H9 (cell line): ENCODE results near the gene SCTR. TPM values are rescaled to one million over a fixed set of nuclear protein-coding genes. Genes with fewer than 3 reads are reported as not detected.

ENCODE experiments used
- DNase-seq: peaks from one replicate; pipeline ENCODE4 v3.0.0-alpha.2; 2017
- H2AFZ ChIP-seq: one replicate; pipeline ENCODE4 v1.6.1; 2013; ENCODE audit warnings: mild to moderate bottlenecking, low read length, control low read depth, moderate library complexity
- H2AK5ac ChIP-seq: 2 replicates; pipeline ENCODE4 v1.6.1; 2013; ENCODE audit warnings: low read length, control low read depth, mixed read lengths; ENCODE audit not compliant: insufficient read length
- H2BK120ac ChIP-seq: one replicate; pipeline ENCODE4 v1.6.1; 2013; ENCODE audit warnings: low read depth, mild to moderate bottlenecking, low read length, control low read depth, inconsistent platforms; ENCODE audit not compliant: poor library complexity, severe bottlenecking
- H2BK12ac ChIP-seq: 2 replicates; pipeline ENCODE4 v1.6.1; 2013; ENCODE audit warnings: low read length, control low read depth, mixed read lengths, low read depth; ENCODE audit not compliant: insufficient read length
- H2BK15ac ChIP-seq: 2 replicates; pipeline ENCODE4 v1.6.1; 2013; ENCODE audit warnings: low read depth, low read length, control low read depth
- H2BK20ac ChIP-seq: one replicate; pipeline ENCODE4 v1.6.1; 2013; ENCODE audit warnings: low read depth, mild to moderate bottlenecking, low read length, control low read depth, inconsistent platforms; ENCODE audit not compliant: poor library complexity, severe bottlenecking
- H2BK5ac ChIP-seq: 2 replicates; pipeline ENCODE4 v1.6.1; 2013; ENCODE audit warnings: low read length, control low read depth, mixed read lengths; ENCODE audit not compliant: insufficient read length
- H3K14ac ChIP-seq: 2 replicates; pipeline ENCODE4 v1.6.1; 2013; ENCODE audit warnings: low read length, control low read depth; ENCODE audit not compliant: insufficient read depth
- H3K18ac ChIP-seq: 2 replicates; pipeline ENCODE4 v1.6.1; 2013; ENCODE audit warnings: low read depth, mild to moderate bottlenecking, mixed read lengths, low read length, control low read depth; ENCODE audit not compliant: insufficient read length
- H3K23ac ChIP-seq: 2 replicates; pipeline ENCODE4 v1.6.1; 2013; ENCODE audit warnings: low read length, control low read depth, mixed read lengths, low read depth; ENCODE audit not compliant: insufficient read length
- H3K23me2 ChIP-seq: 2 replicates; pipeline ENCODE4 v1.6.1; 2013; ENCODE audit warnings: low read depth, mild to moderate bottlenecking, mixed read lengths, low read length, control low read depth; ENCODE audit not compliant: insufficient read length, poor library complexity, severe bottlenecking
- H3K27ac ChIP-seq: 2 replicates; pipeline ENCODE4 v1.5.1; 2013; ENCODE audit warnings: low read length, control low read depth, mixed read lengths, low read depth; ENCODE audit not compliant: insufficient read length
- H3K27me3 ChIP-seq: 2 replicates; pipeline ENCODE4 v1.6.1; 2013; ENCODE audit warnings: low read length, control low read depth, inconsistent platforms; ENCODE audit not compliant: insufficient read depth
- H3K4ac ChIP-seq: 2 replicates; pipeline ENCODE4 v1.6.1; 2013; ENCODE audit warnings: low read depth, mild to moderate bottlenecking, control low read depth, inconsistent platforms, low read length, moderate library complexity
- H3K4me1 ChIP-seq: 2 replicates; pipeline ENCODE4 v1.6.1; 2013; ENCODE audit warnings: low read length, control low read depth, inconsistent platforms; ENCODE audit not compliant: insufficient read depth
- H3K4me2 ChIP-seq: 2 replicates; pipeline ENCODE4 v1.6.1; 2013; ENCODE audit warnings: low read length, control low read depth, mixed read lengths; ENCODE audit not compliant: insufficient read length, insufficient read depth
- H3K56ac ChIP-seq: 2 replicates; pipeline ENCODE4 v1.6.1; 2013; ENCODE audit warnings: low read depth, mild to moderate bottlenecking, mixed read lengths, low read length, control low read depth; ENCODE audit not compliant: insufficient read length
- H3K79me1 ChIP-seq: 2 replicates; pipeline ENCODE4 v1.6.1; 2013; ENCODE audit warnings: low read depth, mild to moderate bottlenecking, moderate library complexity, low read length, control low read depth, inconsistent platforms; ENCODE audit not compliant: insufficient read depth, poor library complexity, severe bottlenecking
- H3K79me2 ChIP-seq: 2 replicates; pipeline ENCODE4 v1.6.1; 2013; ENCODE audit warnings: low read length, control low read depth, inconsistent platforms; ENCODE audit not compliant: insufficient read depth
- H3K9ac ChIP-seq: 2 replicates; pipeline ENCODE4 v1.6.1; 2013; ENCODE audit warnings: low read length, control low read depth, mixed read lengths; ENCODE audit not compliant: insufficient read length; ENCODE audit errors: extremely low read depth
- H3K9me3 ChIP-seq: one replicate; pipeline ENCODE4 v1.6.1; 2013; ENCODE audit warnings: low read depth, low read length, inconsistent platforms; ENCODE audit not compliant: control insufficient read depth
- H3T11ph ChIP-seq: one replicate; pipeline ENCODE4 v1.6.1; 2013; ENCODE audit warnings: mild to moderate bottlenecking, low read length, control low read depth, inconsistent platforms
- H4K20me1 ChIP-seq: one replicate; pipeline ENCODE4 v1.6.1; 2013; ENCODE audit not compliant: control insufficient read depth, insufficient read length, insufficient read depth
- H4K5ac ChIP-seq: 2 replicates; pipeline ENCODE4 v1.6.1; 2013; ENCODE audit warnings: low read depth, mild to moderate bottlenecking, mixed read lengths, low read length, control low read depth; ENCODE audit not compliant: insufficient read length
- H4K8ac ChIP-seq: replicated peaks from 2 replicates; pipeline ENCODE4 v1.6.1; 2013; ENCODE audit warnings: low read length, control low read depth, mixed read lengths, low read depth; ENCODE audit not compliant: insufficient read length
- H4K91ac ChIP-seq: 2 replicates; pipeline ENCODE4 v1.6.1; 2013; ENCODE audit warnings: low read depth, mild to moderate bottlenecking, moderate library complexity, mixed read lengths, low read length, control low read depth; ENCODE audit not compliant: insufficient read length
- H3K27ac Mint-ChIP-seq, 3 experiments: 2 replicates in 2 of 3; 3 replicates in 1 of 3; pipeline ENCODE4 v1.8.0; 2020 to 2021; ENCODE audit warnings: mixed read lengths in 3 of 3, mild to moderate bottlenecking in 1 of 3, moderate library complexity in 1 of 3
- H3K27me3 Mint-ChIP-seq: 2 replicates; pipeline ENCODE4 v1.8.0; 2021; ENCODE audit warnings: low read depth, mild to moderate bottlenecking, moderate library complexity, mixed read lengths
- H3K36me3 Mint-ChIP-seq, 3 experiments: 2 replicates in 2 of 3; 3 replicates in 1 of 3; pipeline ENCODE4 v1.8.0; 2020 to 2021; ENCODE audit warnings: low read depth in 3 of 3, mixed read lengths in 3 of 3; ENCODE audit not compliant: insufficient read depth in 1 of 3
- H3K4me1 Mint-ChIP-seq, 2 experiments: 2 replicates each; pipeline ENCODE4 v1.8.0; 2020; ENCODE audit warnings: mixed read lengths in 2 of 2
- H3K4me3 Mint-ChIP-seq, 2 experiments: 2 replicates in 1 of 2; 3 replicates in 1 of 2; pipeline ENCODE4 v1.8.0; 2020 to 2021; ENCODE audit warnings: mild to moderate bottlenecking in 2 of 2, mixed read lengths in 2 of 2, moderate library complexity in 1 of 2
- H3K9me3 Mint-ChIP-seq, 2 experiments: 2 replicates in 1 of 2; 3 replicates in 1 of 2; pipeline ENCODE4 v1.8.0; 2020; ENCODE audit warnings: mild to moderate bottlenecking in 2 of 2, mixed read lengths in 2 of 2, moderate library complexity in 1 of 2
- CTCF ChIP-seq: fragments of 200-600 bp; sonication (generic); conservative IDR thresholded peaks from 3 replicates; pipeline ENCODE4 v1.8.0; 2021; ENCODE audit warnings: antibody characterized with exemption, mild to moderate bottlenecking
- WGBS: extraction: QIAGEN DNeasy Blood & Tissue Kit; methylation state at CpG from one replicate; pipeline ENCODE4 v1.1.7; 2013; ENCODE audit warnings: missing lambda C conversion rate, low lambda C conversion rate, mixed read lengths; ENCODE audit not compliant: insufficient read length; ENCODE audit errors: extremely low coverage; 5-methylcytosine and 5-hydroxymethylcytosine counted together
- total RNA-seq: library from RNA; stranded (reverse); gene quantifications from 2 replicates; pipeline ENCODE4 v1.2.1, GENCODE V29; 2021

Gene SCTR
- total RNA-seq, 1 experiment from 2014 or later, result not detected

DNA sequence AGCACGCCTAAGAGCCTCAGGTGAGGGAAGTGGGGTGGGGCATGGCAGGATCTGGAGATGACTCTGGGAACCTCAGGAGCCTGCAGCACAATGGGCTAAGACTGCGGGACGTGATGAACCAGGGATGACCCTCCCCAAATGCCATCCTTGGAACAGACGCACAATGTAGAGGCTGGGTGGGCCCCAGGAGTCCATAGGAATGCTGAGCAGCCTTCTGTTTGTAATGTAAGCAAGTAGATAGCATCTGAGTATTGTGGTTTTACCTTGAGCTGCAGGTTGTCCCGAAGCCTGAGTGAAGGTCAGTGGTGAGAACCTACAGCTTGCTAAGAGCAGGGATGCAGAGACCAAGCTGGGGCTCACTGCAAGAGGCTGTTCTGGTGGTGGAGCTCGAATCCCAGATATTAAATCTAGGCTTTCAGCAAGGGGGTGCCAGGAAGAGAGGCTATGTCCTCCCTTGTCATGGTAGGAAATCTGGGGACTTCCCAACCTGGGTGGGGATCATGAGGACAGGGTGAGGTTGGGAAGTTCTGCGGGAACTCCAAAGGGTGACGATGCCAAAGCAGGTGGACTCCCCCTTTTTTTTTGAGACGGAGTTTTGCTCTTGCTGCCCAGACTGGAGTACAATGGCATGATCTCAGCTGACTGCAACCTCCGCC, 5.8 kb downstream of the SCTR start:
- Histone ChIP-seq H2BK15ac (no peak overlapping the region), H2AFZ (no peak overlapping the region), H3K79me1 (no peaks in the 10 kb centered on the region), H3K9ac (no peak overlapping the region), H2BK5ac (no peak overlapping the region), H4K20me1 (no peaks in the 10 kb centered on the region), H2BK120ac (no peak overlapping the region), H3K14ac (no peak overlapping the region), H3K4me1 (no peaks in the 10 kb centered on the region), H2AK5ac (no peak overlapping the region), H4K8ac (no peak overlapping the region), H3K56ac (no peak overlapping the region), H2BK12ac (no peak overlapping the region), H3K27me3 (peaks cover 10% of the 10 kb centered on the region), H3K4me2 (no peak overlapping the region), H2BK20ac (no peak overlapping the region), H3K23ac (no peak overlapping the region), H3K79me2 (no peaks in the 10 kb centered on the region), H4K5ac (no peak overlapping the region), H3K27ac (no peak overlapping the region), H3K18ac (no peak overlapping the region), H3K4ac (no peak overlapping the region), H3T11ph (no peak overlapping the region), H4K91ac (no peak overlapping the region), H3K9me3 (no peaks in the 10 kb centered on the region), H3K23me2 (peaks cover 3% of the 10 kb centered on the region)
- Mint-ChIP-seq H3K9me3 (peaks cover 0 to 2% of the 10 kb centered on the region in 2 experiments; a peak in 1 of 5 replicates), H3K27ac (no peak overlapping the region), H3K27me3 (peaks cover 59% of the 10 kb centered on the region), H3K36me3 (peaks cover 0 to 2% (median 0%) of the 10 kb centered on the region in 3 experiments; a peak in 2 of 7 replicates), H3K4me3 (no peak overlapping the region), H3K4me1 (peaks cover 15 to 16% of the 10 kb centered on the region in 2 experiments)
- no peak for DNase-seq
- no CpG with 5 or more reads among the region's 10 CpGs for WGBS
- TF ChIP-seq CTCF, result no peak
